MCF 10A (cell line): Measurements from ENCODE around the gene WWC1. TPM values are rescaled to one million over a fixed set of nuclear protein-coding genes. Genes with fewer than 3 reads are reported as not detected.

Experiments used
- BruUV-seq: library from RNA; stranded (reverse); fragments of 400-500 nt; replicated peaks from 2 replicates; lab custom pipeline; 2021; lab: Mats Ljungman, UMichigan
- CTCF ChIA-PET: fragments of 300-600 bp; sonication (Branson Sonifier 250); formaldehyde crosslinking; extraction: SDS; loops from one replicate; lab custom pipeline; 2021; ENCODE audit warnings: antibody characterized with exemption, inconsistent platforms; lab: Yijun Ruan, JAX
- POLR2A ChIA-PET: fragments of 300-600, 350-650 bp; sonication (Branson Sonifier 250); formaldehyde crosslinking; extraction: SDS; loops from one replicate; lab custom pipeline; 2020; ENCODE audit warnings: antibody characterized with exemption, inconsistent platforms; lab: Yijun Ruan, JAX
- DNase-seq: peaks from one replicate; pipeline ENCODE4 v3.0.0-alpha.2; 2018; ENCODE audit not compliant: unreplicated experiment
- H3K27ac Mint-ChIP-seq: one replicate; pipeline ENCODE4 v1.8.0; 2022; ENCODE audit warnings: mild to moderate bottlenecking, low read depth, mixed read lengths; ENCODE audit not compliant: unreplicated experiment
- H3K27me3 Mint-ChIP-seq: one replicate; pipeline ENCODE4 v1.8.0; 2022; ENCODE audit warnings: mixed read lengths; ENCODE audit not compliant: insufficient read depth, unreplicated experiment
- H3K36me3 Mint-ChIP-seq: one replicate; pipeline ENCODE4 v1.8.0; 2022; ENCODE audit warnings: mild to moderate bottlenecking, moderate library complexity, mixed read lengths; ENCODE audit not compliant: insufficient read depth, unreplicated experiment
- H3K4me1 Mint-ChIP-seq: one replicate; pipeline ENCODE4 v1.8.0; 2022; ENCODE audit warnings: mixed read lengths; ENCODE audit not compliant: insufficient read depth, unreplicated experiment
- H3K4me3 Mint-ChIP-seq: one replicate; pipeline ENCODE4 v1.8.0; 2022; ENCODE audit warnings: mild to moderate bottlenecking, moderate library complexity, mixed read lengths; ENCODE audit not compliant: unreplicated experiment
- H3K9me3 Mint-ChIP-seq: one replicate; pipeline ENCODE4 v1.8.0; 2022; ENCODE audit warnings: mixed read lengths; ENCODE audit not compliant: unreplicated experiment
- CTCF ChIP-seq: fragments of 200-600 bp; IDR thresholded peaks from one replicate; pipeline ENCODE4 v1.8.0; 2022; ENCODE audit warnings: antibody characterized with exemption, mild to moderate bottlenecking; ENCODE audit not compliant: unreplicated experiment
- intact Hi-C: fragments of 100-400 bp; cut with micrococcal nuclease; formaldehyde crosslinking; loops from 2 replicates; pipeline ENCODE4 v1.14.1; 2022
- total RNA-seq: library from RNA; stranded (reverse); gene quantifications from 2 replicates; pipeline ENCODE4 v1.2.3, GENCODE V29; 2022

Gene WWC1
- total RNA-seq, 1 experiment from 2014 or later: 47.0 TPM

- intact Hi-C loops: no loop called here
- Mint-ChIP-seq H3K36me3 (no peaks in the 10 kb centered on the region), H3K27ac (no peak overlapping the region), H3K9me3 (no peaks in the 10 kb centered on the region), H3K4me1 (peaks cover 13% of the 10 kb centered on the region), H3K4me3 (no peak overlapping the region), H3K27me3 (no peaks in the 10 kb centered on the region)
- TF ChIP-seq CTCF: no peak
- no TSS peak for BruUV-seq
- CTCF ChIA-PET: interaction anchor here (0.6 to 1.7 kb wide), 4 partner anchors 10 to 72 kb away, joined by 3 to 6 read pairs (median 4); no protein-coding TSS in a partner anchor
- POLR2A ChIA-PET: interaction anchor here (1.0 to 1.7 kb wide), 3 partner anchors 11 to 58 kb away, joined by 3 to 4 read pairs (median 3); no protein-coding TSS in a partner anchor
- DNase-seq: peak; percentile 20
These were observed 61.9 kb downstream of the WWC1 start for GRCh38 chr5:168353216-168353957.

GRCh38 chr5:168354397-168354796 is 63.0 kb downstream of the WWC1 start:
- H3K4me3 Mint-ChIP-seq: no peak overlapping the region
- peaks cover 13% of the 10 kb centered on the region for H3K4me1 Mint-ChIP-seq
- CTCF ChIA-PET: interaction anchor here (0.9 to 1.7 kb wide), 4 partner anchors 9 to 68 kb away, joined by 3 to 6 read pairs (median 4); no protein-coding TSS in a partner anchor
- H3K36me3 Mint-ChIP-seq: no peaks in the 10 kb centered on the region
- no peak overlapping the region for H3K27ac Mint-ChIP-seq
- intact Hi-C loops: no loop called here
- H3K9me3 Mint-ChIP-seq: no peaks in the 10 kb centered on the region
- POLR2A ChIA-PET: interaction anchor here (1.0 to 1.7 kb wide), 3 partner anchors 10 to 57 kb away, joined by 3 to 4 read pairs (median 3); no protein-coding TSS in a partner anchor
- BruUV-seq: no TSS peak
- TF ChIP-seq CTCF: no peak
- H3K27me3 Mint-ChIP-seq: no peaks in the 10 kb centered on the region
- no peak for DNase-seq

- no peak overlapping the region for H3K27ac Mint-ChIP-seq
- H3K27me3 Mint-ChIP-seq: no peaks in the 10 kb centered on the region
- H3K36me3 Mint-ChIP-seq: no peaks in the 10 kb centered on the region
- POLR2A ChIA-PET: no interaction called here
- H3K4me3 Mint-ChIP-seq: no peak overlapping the region
- CTCF ChIA-PET: interaction anchor here (1.2 to 2.6 kb wide), 3 partner anchors 9 to 87 kb away, joined by 4 to 8 read pairs (median 5); no protein-coding TSS in a partner anchor
- H3K4me1 Mint-ChIP-seq: peaks cover 13% of the 10 kb centered on the region
- no TSS peak for BruUV-seq
- DNase-seq: no peak
- no peak for TF ChIP-seq CTCF
- H3K9me3 Mint-ChIP-seq: no peaks in the 10 kb centered on the region
- intact Hi-C loops: no loop called here
These were observed 64.7 kb downstream of the WWC1 start for GRCh38 chr5:168356171-168356570.

GRCh38 chr5:168356592-168356991 is 65.1 kb downstream of the WWC1 start:
- intact Hi-C loops: no loop called here
- POLR2A ChIA-PET: no interaction called here
- Mint-ChIP-seq H3K9me3 (no peaks in the 10 kb centered on the region), H3K27ac (no peak overlapping the region), H3K4me1 (peaks cover 13% of the 10 kb centered on the region), H3K4me3 (no peak overlapping the region), H3K27me3 (no peaks in the 10 kb centered on the region), H3K36me3 (no peaks in the 10 kb centered on the region)
- DNase-seq: no peak
- no TSS peak for BruUV-seq
- CTCF ChIA-PET: interaction anchor here (0.7 to 2.6 kb wide), 5 partner anchors 8 to 87 kb away, joined by 3 to 8 read pairs (median 5); no protein-coding TSS in a partner anchor
- no peak for TF ChIP-seq CTCF
